HG03558 (cell line): ENCODE data around the gene NTM.

Experiments used
- ATAC-seq: cut with Tn5 transposase; IDR thresholded peaks from one replicate; pipeline ENCODE4 v1.9.1; 2021; ENCODE audit warnings: moderate number of reproducible peaks; ENCODE audit not compliant: unreplicated experiment; ENCODE audit errors: extremely low read depth

The NTM gene

DNA sequence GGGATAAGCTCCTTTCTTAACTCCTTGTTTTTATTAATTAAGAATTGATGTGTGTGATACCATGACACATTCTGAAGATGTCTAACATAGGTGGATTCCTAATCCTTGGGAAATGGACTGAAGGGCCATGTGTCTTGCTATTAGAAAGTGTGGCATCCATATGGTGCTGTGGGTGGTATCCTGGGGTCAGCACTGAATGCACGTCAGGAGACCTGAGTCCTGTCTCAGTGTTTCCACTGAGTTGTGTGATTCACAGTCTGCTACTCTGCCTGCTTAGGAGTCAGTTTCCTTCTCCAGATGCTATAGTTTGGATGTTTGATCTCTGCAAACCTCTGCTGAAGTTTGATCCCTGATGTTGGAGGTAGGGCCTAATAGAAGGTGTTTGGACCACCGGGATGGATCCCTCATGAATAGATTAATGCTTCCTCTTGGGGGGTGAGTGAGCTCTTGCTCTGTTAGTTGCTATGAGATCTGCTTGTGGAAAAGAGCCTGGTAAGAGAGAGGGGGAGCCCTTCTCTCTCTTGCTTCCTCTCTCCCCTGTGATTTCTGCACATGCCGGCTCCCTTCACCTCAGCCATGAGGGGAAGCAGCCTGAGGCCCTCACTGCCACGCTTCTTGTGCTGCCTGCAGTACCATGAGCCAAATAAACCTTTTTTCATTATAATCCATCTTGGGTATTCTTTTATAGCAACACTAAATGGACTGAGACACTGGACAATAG is 666.5 kb downstream of the NTM start:
- ATAC-seq = no peak

DNA sequence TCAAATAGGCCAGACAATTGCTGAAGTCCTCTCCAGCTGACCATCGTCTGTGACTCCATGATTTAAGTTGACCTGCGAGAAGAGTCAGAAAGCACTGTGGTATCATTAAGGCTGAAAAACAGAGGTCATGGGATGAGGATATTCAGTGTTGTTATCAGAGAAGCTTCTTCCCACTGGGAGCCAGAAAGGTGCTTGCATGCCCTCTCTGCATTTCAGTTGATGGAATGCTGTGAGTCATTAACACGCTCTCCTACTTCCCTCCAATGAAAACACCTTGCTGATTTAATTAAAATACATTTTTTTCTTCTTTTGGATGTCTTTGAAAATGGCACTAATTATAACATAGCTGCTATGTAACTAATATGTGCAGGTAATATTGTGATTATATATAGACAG is 667.0 kb downstream of the NTM start:
- ATAC-seq = no peak

DNA sequence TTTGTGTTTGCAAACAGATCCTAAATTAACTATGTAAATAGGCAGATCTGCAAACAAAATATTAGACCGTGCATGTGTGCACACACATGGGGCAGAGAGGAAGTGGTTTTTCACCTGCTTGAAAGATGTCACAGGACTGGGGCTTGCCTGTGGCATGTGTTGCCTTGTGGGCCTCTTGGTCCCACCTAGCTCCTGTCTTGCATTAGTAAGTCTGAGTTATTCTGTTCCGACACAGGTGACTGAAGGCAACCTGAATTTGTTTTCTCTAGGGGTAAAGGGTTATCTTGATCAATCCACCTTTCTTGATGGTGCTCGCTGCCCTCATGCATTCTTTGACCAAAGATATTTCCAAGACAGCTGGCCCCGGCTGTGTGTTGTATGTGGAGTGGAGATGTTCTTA is 667.5 kb downstream of the NTM start:
- ATAC-seq = no peak

DNA sequence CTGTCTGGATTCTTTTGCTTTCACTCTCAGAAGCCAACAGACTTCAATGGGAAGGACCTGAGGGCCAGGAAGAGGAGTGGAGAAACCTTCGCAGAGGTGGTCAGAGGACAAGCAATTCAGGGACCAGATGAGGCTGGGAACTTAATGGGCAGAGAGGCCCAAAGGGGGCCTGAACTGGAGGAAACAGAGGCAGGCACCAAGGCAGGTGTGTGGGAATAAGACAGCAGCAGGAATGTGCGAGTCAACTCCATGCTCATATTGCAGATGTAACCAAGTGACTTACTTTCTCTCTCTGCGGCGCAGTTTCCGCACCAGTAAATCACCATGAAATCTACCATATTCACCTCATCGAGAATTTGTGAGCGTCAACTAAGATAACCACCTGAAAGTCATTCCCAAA is 669.1 kb downstream of the NTM start:
- no peak for ATAC-seq

DNA sequence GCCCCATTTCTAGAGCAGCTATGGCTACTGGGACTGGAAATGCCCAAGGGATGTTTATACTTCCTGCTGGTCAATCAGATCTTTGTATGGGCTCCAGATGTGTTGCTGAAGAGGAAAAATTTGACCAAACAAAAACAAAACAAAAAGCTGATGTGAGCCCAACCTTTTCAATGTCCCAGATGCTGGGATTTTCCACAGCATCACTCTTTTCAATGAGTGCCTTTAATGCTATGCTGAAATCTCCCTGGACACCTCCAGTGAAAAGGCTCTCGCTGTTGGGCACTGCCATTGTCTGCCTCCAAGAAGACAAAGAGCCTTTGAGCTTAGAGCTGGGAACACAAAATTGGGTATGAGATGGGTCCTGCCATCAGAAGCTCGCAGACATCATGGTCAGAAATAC is 671.9 kb downstream of the NTM start:
- no peak for ATAC-seq

DNA sequence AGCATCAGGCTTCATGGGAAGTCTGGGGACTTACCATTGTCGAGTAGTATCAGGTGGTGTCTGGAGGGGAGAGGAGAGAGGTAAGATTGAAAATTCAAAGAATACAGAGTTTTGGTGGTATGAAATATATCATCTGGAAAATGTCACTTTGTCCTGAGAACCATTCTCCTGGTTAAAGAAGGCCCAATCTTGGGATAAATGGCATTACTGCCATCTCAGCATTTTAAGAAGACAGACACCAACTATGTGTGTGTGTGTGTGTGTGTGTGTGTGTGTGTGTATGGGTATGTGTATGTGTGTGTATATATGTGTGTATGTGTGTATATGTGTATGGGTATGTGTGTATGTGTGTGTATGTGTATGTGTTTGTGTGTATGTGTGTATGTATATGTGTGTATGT is 673.3 kb downstream of the NTM start:
- no peak for ATAC-seq

DNA sequence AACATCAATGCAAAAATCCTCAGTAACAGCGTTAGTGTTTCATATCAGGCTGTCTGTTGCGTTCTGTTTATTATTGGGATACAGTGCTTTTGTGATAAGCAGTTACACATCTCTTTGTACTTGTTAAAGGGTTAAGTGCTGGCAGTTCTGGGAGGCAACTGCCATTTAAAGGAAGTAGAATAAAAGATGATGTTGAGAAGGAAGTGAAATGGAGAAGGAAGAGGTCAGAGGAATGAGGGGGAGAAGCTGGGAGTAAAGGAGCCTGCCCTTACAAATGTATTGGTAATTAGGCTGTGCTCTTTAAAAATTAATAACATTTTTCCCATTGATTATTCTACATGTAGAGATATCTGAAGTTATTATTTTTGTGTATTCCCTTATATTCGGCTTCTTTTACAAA is 674.7 kb downstream of the NTM start:
- no peak for ATAC-seq

DNA sequence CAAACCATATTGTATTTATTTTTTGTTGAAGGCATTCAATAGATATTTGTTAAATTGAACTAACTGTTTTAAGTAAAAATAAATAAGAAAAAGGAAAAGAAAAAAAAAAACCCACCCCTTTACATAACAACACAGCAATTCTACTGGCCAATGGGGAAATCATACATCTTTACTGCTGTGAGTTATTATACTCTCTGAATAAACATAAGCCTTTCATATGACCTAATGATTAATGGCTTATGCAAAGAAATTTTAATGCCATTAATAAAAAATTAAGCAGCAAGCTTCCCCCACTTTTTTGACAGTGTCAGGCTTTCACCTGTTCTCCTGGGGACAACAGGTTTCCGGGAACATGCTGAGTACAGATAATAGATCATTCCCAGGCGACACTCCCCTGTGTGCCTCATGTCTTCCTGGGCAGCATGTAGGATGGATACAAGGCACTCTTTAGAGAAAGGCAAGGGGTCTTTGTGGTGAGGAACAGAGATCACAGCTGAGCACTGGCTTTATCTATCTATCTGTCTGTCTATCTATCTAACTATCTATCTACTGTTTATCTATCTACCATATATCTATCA is 676.0 kb downstream of the NTM start:
- no peak for ATAC-seq

DNA sequence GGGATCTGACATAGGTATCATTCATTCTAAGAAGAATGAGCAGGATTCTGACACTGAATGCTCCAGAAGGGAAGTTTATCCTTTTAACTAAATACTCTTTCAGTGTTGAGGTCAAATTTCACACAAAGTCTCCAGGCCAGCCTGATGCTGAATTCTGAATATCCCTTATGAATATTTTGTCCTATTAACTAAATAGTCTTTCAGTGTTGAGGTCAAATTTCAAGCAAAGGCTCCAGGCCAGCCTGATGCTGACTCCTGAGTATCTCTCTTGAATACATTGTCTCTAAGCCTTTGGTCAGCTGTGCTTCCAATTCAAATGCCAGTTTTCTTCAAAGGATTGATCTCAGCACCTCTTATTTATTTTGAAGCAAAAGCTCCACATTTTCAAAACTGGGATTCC is 676.8 kb downstream of the NTM start:
- ATAC-seq = no peak

DNA sequence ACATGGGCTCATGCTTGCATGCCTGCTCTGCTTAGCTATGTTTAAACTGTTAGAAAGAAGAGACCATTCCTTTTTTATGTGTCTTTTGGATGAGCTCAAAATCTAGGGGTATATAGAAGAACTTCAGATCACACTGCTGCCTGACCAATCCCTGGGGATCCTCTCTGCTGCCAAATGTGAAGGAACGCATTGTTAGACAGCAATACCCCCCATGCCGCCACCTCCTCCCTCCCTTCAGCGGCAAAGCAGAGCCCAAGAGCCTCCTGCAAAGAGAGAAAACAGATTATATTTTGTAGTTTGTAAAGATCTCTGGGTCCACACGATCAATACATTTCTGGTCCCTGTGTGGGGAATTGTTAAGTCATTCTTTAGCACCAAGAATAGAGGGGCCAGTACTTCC is 677.6 kb downstream of the NTM start:
- no peak for ATAC-seq

DNA sequence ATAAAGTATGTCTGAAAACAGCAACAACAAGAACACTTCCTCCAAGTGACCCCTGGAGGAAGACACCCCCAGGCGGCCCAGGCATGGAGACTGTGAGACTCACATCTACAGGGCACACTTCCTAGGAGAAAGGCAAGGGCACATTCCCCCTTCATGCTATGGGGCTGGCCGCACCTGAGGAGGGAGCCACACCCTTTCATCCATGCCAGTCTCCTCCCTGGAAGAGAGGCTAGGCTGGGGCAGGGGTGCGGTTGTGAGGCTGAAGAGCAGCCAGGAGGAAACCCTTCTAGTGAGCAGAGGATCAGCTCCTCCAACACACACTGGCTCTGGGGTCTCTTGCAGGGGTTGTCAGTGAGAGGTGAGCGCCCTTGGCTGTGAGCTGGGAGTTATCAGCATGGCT is 678.8 kb downstream of the NTM start:
- ATAC-seq = no peak

DNA sequence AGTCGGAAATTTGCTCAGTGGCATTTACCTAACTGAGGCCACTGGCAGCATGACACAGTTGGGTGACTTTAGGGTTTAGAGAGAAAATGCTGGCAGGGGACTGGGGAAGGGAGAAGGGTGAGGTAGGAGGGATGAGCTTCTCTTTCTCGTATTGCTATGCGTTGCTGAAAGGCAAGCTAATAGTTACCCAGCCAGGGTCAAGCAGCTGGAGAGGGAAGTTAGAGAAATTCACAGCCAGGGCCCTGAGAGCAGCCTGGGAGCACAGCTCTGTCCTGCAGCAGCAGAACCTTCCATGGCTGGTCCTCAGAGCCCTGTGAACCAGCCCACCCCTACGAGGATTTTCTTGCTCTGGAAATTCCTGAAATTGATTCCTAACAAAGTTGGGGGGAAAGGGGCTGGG is 679.6 kb downstream of the NTM start:
- ATAC-seq = no peak

DNA sequence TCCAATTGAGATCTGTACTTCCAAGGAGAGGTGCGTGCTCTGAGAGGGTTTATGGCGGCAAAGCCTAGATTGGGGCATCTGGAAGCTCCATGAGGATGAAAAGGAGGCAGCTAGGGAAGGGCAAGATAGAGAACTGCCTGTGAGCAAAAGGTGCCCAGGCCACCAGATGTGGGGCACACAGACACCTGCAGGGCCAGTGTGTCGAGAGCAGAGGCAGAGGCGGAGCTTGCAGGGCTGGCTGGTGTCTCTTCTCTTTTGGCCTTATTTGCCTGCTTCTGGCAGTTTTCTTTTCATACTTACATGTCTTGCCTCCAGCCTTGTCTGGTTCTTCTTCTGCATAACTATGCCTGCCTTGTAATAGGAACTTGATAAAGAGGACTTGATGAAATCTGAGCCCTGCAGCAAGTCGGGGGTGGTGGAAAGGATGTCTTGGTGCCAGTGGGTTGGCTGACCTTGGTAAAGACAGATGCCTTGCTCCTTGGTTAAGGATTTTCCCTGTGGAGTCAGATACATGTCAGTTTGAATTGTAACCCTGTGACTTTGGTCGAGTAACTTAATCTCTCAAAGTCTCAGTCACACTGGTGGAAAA is 680.3 kb downstream of the NTM start:
- ATAC-seq = no peak

DNA sequence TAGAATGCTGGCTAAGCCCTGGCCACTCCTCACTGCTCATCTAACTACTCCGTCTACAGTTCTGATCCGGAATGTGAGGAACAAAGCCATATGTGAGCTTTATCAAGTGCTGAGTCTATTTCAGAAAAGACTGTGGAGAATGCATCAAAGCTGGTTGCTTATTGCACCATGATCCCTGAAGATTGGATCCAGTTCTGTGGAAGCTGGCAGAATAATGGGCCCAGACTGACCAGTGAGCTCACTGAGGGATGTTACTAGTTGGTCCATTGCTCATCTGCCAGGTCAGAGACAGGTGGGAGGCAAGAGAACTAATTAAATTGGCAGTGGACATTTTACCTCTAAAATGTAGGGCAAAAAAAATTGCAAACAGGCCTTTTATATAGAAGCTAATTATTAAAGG is 681.3 kb downstream of the NTM start:
- no peak for ATAC-seq

DNA sequence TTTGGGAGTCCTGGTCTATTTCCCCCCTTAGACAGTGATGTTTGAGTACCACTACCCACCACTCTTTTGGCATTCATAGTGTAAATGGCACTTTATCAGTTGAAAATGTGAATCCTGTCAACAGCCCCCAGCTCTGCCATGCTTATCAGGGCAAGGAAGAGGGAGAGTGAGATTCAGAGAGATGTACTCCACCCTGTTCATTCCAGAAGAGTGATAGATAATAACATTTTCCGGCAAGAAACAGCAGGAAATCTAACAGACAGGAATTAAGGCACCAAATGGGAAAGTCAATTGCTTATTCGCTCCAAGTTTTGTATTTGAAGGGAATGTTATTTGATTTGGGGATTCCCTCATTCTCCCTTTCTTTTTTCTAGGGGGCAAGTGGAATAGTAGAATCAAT is 681.9 kb downstream of the NTM start:
- no peak for ATAC-seq

DNA sequence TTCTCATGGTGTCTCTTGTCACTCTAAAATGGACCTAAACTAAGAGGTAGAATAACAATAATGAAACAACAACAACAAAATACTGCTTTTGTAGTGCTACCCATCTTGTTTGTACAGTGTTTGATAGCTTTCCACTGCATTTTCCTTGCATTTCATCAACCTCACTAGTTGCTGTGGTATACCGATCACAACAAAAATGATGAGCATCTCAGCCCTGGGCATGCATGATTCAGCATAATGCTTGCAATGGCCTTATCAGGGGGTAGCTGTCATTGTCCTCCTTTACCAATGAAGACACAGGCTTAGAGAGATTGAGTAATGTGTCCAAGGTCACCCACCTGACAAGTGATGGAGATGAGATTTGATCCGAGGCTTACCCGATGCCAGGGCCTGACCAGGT is 682.5 kb downstream of the NTM start:
- ATAC-seq = no peak

DNA sequence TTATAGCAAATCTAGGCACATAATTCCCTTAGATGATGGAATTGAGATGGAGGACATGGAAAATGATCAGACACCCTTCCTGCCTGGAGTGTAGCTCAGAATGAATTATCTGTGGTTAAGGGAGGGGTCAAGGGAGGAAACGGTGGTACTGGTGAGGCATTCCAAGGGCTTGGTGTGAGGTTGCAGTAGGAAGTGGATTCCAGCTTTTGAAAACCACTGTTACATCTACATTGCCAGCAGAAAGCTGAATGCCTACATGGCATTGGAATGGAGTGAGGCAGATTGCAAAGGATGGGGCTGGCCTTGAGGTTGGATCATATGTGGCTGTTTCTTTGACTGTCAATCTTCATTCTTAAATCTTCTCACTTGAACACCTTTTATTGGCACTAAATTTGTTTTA is 684.4 kb downstream of the NTM start:
- ATAC-seq = no peak

DNA sequence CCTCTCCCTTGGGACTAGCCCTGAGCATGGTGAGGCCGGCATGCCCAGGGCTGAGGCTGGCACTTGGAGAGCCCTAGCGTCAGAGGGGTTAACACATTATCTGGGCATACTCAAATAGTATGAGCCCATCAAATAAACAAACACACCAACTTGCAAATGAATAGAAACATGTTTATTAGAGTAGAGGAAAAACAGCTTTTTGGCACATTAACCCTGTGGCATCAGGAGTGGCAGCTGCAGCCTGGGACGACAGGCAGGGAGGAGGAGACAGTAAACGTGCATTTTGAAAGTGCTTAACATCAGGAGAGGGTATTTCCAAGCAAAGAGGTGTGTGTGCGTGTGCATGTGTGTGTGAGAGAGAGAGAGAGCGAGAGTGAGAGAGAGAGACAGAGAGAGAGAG is 684.9 kb downstream of the NTM start:
- no peak for ATAC-seq

DNA sequence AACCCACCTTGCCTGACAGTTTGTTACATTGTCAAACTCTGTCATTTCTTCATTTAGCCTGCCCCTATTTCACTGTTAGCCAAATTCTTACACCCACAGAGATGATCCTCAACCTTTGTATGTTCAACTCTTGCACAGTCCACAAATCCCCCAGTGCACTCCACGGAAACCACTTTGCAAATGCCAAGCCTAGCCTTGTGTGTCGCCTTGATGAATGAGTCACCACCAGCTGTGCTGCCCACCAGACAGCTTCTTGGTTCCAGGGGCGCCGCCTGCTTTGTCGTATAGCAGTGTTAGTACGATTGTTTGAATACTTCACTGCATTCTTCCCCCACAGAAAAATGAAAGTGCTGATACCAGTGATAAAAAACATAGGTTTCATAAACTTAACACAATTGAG is 686.3 kb downstream of the NTM start:
- ATAC-seq = no peak

DNA sequence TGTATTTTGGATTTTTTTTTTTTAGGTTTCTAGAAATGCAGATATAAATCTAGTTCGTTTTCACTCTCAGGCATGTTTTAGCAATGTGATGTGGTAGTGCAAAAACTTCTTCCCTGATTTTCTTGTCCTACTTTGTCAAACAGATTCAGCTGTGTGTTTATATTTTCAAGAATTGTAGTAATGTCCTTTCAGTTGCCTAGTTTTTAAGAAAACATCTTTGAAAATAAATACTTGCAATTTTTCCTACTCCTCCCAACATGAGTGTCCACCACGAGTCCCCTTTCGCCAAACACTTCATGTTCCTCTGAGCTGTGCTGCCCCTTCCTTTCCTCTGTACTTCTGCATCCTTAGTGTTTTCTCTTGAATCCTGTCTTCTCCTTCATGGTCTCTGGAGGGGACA is 686.9 kb downstream of the NTM start:
- no peak for ATAC-seq

DNA sequence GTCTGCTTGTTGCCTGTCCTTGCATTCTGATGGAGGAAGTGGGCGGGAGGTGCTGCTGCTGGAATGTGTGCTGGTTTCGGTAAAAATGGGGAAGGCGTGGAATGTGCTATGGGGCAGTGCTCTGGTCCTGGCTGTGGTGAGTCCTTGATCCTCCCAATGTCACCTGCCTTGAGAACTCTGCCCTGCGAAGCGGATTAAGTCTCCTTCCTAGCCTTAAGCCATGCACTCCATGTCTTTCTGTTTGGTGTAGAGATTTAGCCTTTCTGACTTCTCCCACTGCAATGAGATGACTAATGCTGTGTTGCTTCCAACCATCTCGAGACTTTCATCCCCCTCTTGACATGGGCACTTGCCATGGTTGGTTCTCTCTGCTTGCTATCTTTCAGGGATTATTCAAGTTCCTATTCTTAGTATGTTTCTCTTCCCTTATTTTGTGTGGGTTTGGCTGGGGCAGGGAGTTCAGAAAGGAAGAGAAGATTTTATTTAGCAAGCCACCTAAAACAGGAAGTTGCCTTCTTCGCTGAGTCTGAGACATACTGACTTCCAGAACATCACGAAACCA is 687.9 kb downstream of the NTM start:
- ATAC-seq = no peak

DNA sequence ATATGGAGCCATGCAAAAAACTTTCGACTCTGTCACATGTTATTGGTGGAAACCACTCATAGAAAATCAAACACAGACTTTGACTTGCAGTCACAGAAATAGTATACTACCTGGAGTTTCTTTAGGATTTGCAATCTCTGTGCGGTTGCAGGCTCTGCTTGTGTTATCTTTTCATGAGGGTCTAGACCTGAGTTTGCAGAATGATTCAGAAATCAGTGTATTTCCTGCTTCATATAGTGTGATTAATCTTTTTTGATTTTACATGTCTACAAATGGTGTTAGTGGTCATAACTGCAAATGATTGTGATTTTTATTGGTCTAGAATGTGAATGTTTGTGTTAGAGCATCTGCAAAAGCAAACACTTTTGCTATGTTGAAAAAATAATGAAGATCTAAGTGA is 690.2 kb downstream of the NTM start:
- no peak for ATAC-seq
